Activated CD8-positive, alpha-beta T cell treated with anti-CD3 and anti-CD28 coated beads, Interleukin-2, amount 10 ng/mL, durations not matched to agents 7 days and 5 days (primary cell): Measurements from ENCODE around the gene NADSYN1. TPM values are rescaled to one million over a fixed set of nuclear protein-coding genes. Genes with fewer than 3 reads are reported as not detected.

Experiments used
- ATAC-seq: fragments of 150-1000 bp; cut with Tn5 transposase; one replicate; pipeline ENCODE4 v1.10.0; 2021; ENCODE audit warnings: moderate library complexity
- CTCF ChIA-PET: fragments of 350-600 bp; sonication (Branson Sonifier 250); formaldehyde crosslinking; loops from one replicate; lab custom pipeline; 2021; ENCODE audit warnings: antibody characterized with exemption; lab: Charles Lee
- POLR2A ChIA-PET: fragments of 350-600 bp; sonication (Branson Sonifier 250); formaldehyde crosslinking; loops from one replicate; lab custom pipeline; 2021; ENCODE audit warnings: antibody characterized with exemption; lab: Charles Lee
- DNase-seq: peaks from one replicate; pipeline ENCODE4 v3.0.0-alpha.2; 2020
- H3K27ac Mint-ChIP-seq: one replicate; pipeline ENCODE4 v1.8.0; 2021; ENCODE audit warnings: mild to moderate bottlenecking, mixed read lengths
- H3K27me3 Mint-ChIP-seq: one replicate; pipeline ENCODE4 v1.8.0; 2021; ENCODE audit warnings: low read depth, mixed read lengths
- H3K36me3 Mint-ChIP-seq: one replicate; pipeline ENCODE4 v1.8.0; 2021; ENCODE audit warnings: low read depth, mixed read lengths
- H3K4me1 Mint-ChIP-seq: one replicate; pipeline ENCODE4 v1.8.0; 2021; ENCODE audit warnings: low read depth, mixed read lengths
- H3K4me3 Mint-ChIP-seq: one replicate; pipeline ENCODE4 v1.8.0; 2021; ENCODE audit warnings: mild to moderate bottlenecking, mixed read lengths
- H3K9me3 Mint-ChIP-seq: one replicate; pipeline ENCODE4 v1.8.0; 2022; ENCODE audit warnings: mixed read lengths; ENCODE audit not compliant: insufficient read depth
- total RNA-seq, 2 experiments: library from RNA; stranded (reverse); gene quantifications; one replicate each; pipeline ENCODE4 v1.2.3, GENCODE V29; 2021

NADSYN1 gene
- total RNA-seq, 2 experiments from 2014 or later: 118 to 127 TPM

DNA sequence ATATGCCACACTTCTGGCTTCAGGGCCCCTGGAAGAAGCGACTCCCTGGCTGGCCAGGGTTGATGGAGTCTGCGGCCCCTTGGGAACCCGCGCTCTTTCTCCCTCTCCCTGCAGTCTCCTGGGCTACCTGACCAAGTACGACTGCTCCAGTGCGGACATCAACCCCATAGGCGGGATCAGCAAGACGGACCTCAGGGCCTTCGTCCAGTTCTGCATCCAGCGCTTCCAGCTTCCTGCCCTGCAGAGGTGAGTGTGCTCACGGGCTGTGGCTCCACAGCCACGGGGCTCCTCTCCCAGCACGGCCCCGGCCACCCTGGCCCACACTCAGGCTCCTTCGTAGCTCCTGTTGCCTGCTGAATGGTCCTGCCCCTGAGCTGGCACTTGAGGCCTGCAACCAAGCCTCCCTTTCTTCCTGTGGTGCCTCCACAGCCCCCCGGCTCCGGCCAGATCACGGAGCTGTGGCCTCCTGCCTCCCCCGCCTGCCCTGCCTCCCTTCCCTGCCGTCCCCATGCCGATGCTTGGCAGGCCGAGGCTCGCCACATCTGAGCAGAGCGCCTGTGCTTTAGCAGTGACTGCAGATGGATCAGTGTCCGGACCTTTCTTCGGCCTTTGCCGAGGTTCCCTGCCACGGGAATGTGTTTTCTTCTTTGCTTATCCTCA, 37.9 kb downstream of the NADSYN1 start:
- peaks cover 57% of the 10 kb centered on the region for H3K36me3 Mint-ChIP-seq
- H3K27me3 Mint-ChIP-seq: no peaks in the 10 kb centered on the region
- ChIA-PET POLR2A (no interaction called here), CTCF (no interaction called here)
- no peak overlapping the region for H3K4me3 Mint-ChIP-seq
- H3K9me3 Mint-ChIP-seq: no peaks in the 10 kb centered on the region
- peaks cover 5% of the 10 kb centered on the region for H3K4me1 Mint-ChIP-seq
- no peak overlapping the region for H3K27ac Mint-ChIP-seq
- no peak for ATAC-seq
- no peak for DNase-seq

DNA sequence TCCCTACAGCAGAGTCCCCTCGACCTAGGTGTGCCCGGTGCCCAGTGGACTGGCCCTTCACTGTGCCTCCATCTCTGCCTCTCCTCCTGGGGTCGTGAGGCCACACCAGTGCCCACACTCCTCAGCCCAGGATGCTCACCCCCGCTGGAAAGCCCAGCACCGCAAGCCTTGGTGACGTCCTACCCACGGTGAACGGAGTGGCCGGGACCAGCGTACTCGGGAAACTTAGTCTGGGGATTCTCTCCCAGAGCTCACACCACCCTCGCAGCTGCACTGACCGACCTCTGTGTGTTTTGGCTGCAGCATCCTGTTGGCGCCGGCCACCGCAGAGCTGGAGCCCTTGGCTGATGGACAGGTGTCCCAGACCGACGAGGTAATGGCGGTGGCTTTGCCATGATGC, 38.5 kb downstream of the NADSYN1 start:
- ChIA-PET POLR2A (no interaction called here), CTCF (no interaction called here)
- Mint-ChIP-seq H3K36me3 (peaks cover 53% of the 10 kb centered on the region), H3K9me3 (no peaks in the 10 kb centered on the region), H3K4me1 (peaks cover 5% of the 10 kb centered on the region), H3K4me3 (no peak overlapping the region), H3K27me3 (no peaks in the 10 kb centered on the region), H3K27ac (no peak overlapping the region)
- DNase-seq (no peak), ATAC-seq (no peak)

DNA sequence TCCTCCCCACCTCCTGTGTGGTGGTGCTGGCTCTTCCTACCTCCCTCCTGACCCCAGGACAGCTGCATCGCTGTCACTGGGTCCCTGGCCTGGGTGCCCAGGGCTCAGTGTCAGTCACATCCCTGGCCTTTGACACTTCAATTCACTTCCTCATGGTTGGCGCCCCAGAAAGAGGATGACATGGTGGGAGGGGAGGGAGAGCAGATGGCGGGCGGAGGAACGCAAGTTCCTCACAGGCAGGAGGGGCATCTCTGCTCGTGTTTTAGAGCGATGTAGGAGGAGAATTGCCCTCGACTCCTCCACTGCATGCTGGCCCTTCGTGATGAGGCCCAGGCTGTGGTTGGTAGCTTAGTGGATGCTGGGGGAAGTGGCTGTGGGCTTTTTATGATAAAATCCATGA, 38.9 kb downstream of the NADSYN1 start:
- peaks cover 55% of the 10 kb centered on the region for H3K36me3 Mint-ChIP-seq
- no peak overlapping the region for H3K4me3 Mint-ChIP-seq
- ATAC-seq: no peak
- no peaks in the 10 kb centered on the region for H3K27me3 Mint-ChIP-seq
- ChIA-PET CTCF (no interaction called here), POLR2A (no interaction called here)
- DNase-seq: no peak
- H3K4me1 Mint-ChIP-seq: peaks cover 5% of the 10 kb centered on the region
- H3K27ac Mint-ChIP-seq: no peak overlapping the region
- H3K9me3 Mint-ChIP-seq: no peaks in the 10 kb centered on the region

- Mint-ChIP-seq H3K27ac (no peak overlapping the region), H3K9me3 (no peaks in the 10 kb centered on the region), H3K4me3 (no peak overlapping the region), H3K36me3 (peaks cover 67% of the 10 kb centered on the region), H3K4me1 (peaks cover 6% of the 10 kb centered on the region), H3K27me3 (no peaks in the 10 kb centered on the region)
- ATAC-seq (no peak), DNase-seq (no peak)
- CTCF ChIA-PET: no interaction called here
- POLR2A ChIA-PET: no interaction called here
These were observed 42.6 kb downstream of the NADSYN1 start for GRCh38 chr11:71495286-71496230.

DNA sequence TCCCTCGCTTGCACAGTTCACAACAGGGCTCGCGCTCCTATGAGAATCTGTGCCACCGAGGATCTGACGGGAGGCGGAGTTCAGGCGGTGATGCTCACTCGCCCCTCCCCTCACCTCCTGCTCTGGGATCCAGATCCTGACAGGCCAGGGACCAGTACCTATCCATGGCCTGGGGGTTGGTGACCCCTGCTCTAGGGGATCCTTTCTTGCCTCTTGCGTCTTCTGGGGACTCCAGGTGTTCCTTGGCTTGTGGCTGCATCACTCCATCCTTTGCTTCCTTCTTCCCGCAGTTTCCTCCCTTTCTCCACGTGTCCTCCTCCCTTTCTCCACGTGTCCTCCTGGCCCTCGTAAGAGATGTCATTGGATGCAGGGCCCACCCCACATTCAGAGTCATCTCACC, 43.4 kb downstream of the NADSYN1 start:
- POLR2A ChIA-PET: no interaction called here
- peaks cover 6% of the 10 kb centered on the region for H3K4me1 Mint-ChIP-seq
- H3K9me3 Mint-ChIP-seq: no peaks in the 10 kb centered on the region
- ATAC-seq (no peak), DNase-seq (no peak)
- peaks cover 68% of the 10 kb centered on the region for H3K36me3 Mint-ChIP-seq
- H3K4me3 Mint-ChIP-seq: no peak overlapping the region
- no peak overlapping the region for H3K27ac Mint-ChIP-seq
- CTCF ChIA-PET: no interaction called here
- H3K27me3 Mint-ChIP-seq: no peaks in the 10 kb centered on the region

- ChIA-PET CTCF (no interaction called here), POLR2A (no interaction called here)
- no peak for ATAC-seq
- Mint-ChIP-seq H3K36me3 (peaks cover 62% of the 10 kb centered on the region), H3K27ac (no peak overlapping the region), H3K9me3 (no peaks in the 10 kb centered on the region), H3K4me1 (peaks cover 6% of the 10 kb centered on the region), H3K4me3 (no peak overlapping the region), H3K27me3 (no peaks in the 10 kb centered on the region)
- DNase-seq: no peak
These were observed 45.1 kb downstream of the NADSYN1 start for GRCh38 chr11:71498091-71498490.

GRCh38 chr11:71499125-71499524, 46.1 kb downstream of the NADSYN1 start:
- ATAC-seq: no peak
- peaks cover 6% of the 10 kb centered on the region for H3K4me1 Mint-ChIP-seq
- no peaks in the 10 kb centered on the region for H3K9me3 Mint-ChIP-seq
- ChIA-PET CTCF (no interaction called here), POLR2A (interaction anchor here (1.3 kb wide), 1 partner anchor 430 kb away, joined by 3 read pairs; no protein-coding TSS in a partner anchor)
- no peak overlapping the region for H3K27ac Mint-ChIP-seq
- H3K27me3 Mint-ChIP-seq: no peaks in the 10 kb centered on the region
- peaks cover 57% of the 10 kb centered on the region for H3K36me3 Mint-ChIP-seq
- DNase-seq: no peak
- no peak overlapping the region for H3K4me3 Mint-ChIP-seq

- Mint-ChIP-seq H3K36me3 (peaks cover 56% of the 10 kb centered on the region), H3K27me3 (no peaks in the 10 kb centered on the region), H3K4me3 (no peak overlapping the region), H3K9me3 (no peaks in the 10 kb centered on the region), H3K27ac (no peak overlapping the region), H3K4me1 (peaks cover 6% of the 10 kb centered on the region)
- DNase-seq (no peak), ATAC-seq (no peak)
- POLR2A ChIA-PET: interaction anchor here (1.3 kb wide), 1 partner anchor 430 kb away, joined by 3 read pairs; no protein-coding TSS in a partner anchor
- CTCF ChIA-PET: no interaction called here
These were observed 46.5 kb downstream of the NADSYN1 start for GRCh38 chr11:71499546-71499945.

DNA sequence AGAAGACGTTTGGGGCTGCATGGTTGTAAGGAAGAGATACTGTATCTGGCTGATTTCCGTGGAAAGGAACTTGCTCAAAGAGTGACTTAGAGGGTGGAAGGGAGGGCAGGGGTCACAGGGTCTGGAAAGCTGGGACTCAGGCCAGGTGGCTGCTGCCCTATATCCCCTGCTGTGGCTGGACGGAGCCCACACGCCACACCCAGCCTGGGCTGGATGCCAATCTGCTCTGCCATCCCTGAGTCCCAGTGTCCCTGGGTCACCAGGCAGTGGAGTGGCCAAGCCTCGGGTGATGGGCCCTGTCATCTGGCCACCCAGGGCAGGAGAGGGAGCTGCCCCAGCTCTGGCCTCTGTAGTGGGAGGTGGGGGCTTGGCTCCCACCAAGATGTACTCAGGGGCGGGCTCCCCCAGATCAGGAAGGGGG, 47.6 kb downstream of the NADSYN1 start:
- peaks cover 55% of the 10 kb centered on the region for H3K36me3 Mint-ChIP-seq

DNA sequence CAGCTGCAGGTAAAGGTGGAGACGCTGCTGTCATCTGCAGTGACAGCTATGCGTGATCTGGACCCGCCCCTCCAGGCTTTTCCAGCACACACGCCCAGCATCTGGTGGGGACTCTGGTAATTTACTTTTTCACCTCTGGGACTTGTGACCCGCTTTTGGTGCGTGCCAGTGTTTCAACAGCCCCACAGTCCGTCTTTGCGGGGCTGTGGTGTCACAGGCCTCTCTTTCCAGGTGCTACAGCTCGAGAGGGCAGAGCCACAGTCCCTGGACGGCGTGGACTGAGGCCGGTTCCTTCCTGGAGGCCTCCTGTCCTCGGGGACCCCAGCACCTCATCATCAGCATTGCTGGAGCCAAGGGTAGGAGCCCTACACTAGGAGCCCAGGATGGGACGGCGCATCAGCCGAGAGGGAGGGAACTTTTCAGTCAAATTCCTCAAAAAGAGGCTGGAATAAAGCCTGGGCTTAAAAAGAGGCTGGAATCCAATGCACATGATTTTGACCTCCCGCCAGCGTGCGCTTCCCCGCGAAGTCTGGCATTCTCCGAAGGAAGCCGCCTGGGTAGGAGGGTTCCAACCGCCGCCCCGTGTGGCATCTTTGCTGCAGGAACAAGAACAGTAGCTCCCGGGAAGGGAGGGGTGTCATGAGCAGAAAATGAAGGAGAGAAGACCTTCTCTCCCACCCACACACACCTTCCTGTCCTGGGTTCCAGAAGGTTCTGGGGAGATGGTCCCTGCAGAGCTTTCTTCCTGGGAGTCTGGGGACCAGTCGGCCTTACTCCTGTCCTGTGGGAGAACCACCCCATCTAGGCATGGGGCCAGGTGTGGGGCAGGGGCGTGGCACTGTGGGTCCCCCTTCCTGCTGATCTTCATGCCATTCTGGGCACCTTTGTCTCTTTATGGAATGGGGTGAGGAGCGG, 48.3 kb downstream of the NADSYN1 start:
- Mint-ChIP-seq H3K4me3 (no peak overlapping the region), H3K27ac (no peak overlapping the region), H3K36me3 (peaks cover 57% of the 10 kb centered on the region), H3K9me3 (no peaks in the 10 kb centered on the region), H3K4me1 (peaks cover 6% of the 10 kb centered on the region), H3K27me3 (no peaks in the 10 kb centered on the region)
- no peak for DNase-seq
- no peak for ATAC-seq
- ChIA-PET POLR2A (no interaction called here), CTCF (no interaction called here)

More for the DNA sequence above, 47.6 kb downstream of the NADSYN1 start:
- ChIA-PET POLR2A (no interaction called here), CTCF (no interaction called here)
- no peak overlapping the region for H3K27ac Mint-ChIP-seq
- no peaks in the 10 kb centered on the region for H3K27me3 Mint-ChIP-seq
- DNase-seq: no peak
- no peak overlapping the region for H3K4me3 Mint-ChIP-seq
- ATAC-seq: no peak
- H3K4me1 Mint-ChIP-seq: peaks cover 6% of the 10 kb centered on the region
- H3K9me3 Mint-ChIP-seq: no peaks in the 10 kb centered on the region

DNA sequence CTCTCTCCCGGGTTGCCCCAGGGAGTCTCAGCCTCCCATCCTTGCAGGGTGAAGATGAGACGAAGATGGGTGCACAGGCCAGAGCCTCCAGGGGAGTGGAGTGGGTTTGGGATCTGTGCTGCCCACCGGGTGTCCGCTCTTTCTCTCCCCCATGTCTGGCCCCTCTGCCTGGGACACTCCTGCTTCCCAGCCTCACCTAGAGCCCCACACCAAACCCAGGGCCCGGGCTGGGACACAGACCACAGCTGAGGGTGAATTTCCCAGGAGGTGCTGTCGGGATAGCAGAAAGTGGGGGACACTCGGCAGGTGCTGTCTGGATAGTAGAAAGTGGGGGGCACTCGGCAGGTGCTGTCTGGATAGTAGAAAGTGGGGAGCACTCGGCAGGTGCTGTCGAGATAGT, 49.0 kb downstream of the NADSYN1 start:
- no peak for DNase-seq
- no peak for ATAC-seq
- H3K4me1 Mint-ChIP-seq: peaks cover 6% of the 10 kb centered on the region
- H3K4me3 Mint-ChIP-seq: no peak overlapping the region
- H3K27me3 Mint-ChIP-seq: no peaks in the 10 kb centered on the region
- ChIA-PET POLR2A (no interaction called here), CTCF (no interaction called here)
- no peak overlapping the region for H3K27ac Mint-ChIP-seq
- peaks cover 59% of the 10 kb centered on the region for H3K36me3 Mint-ChIP-seq
- peaks cover 3% of the 10 kb centered on the region for H3K9me3 Mint-ChIP-seq
